GM18858 (cell line): Measurements from ENCODE around the gene GRIK4.

ENCODE experiments used
- ATAC-seq: cut with Tn5 transposase; IDR thresholded peaks from one replicate; pipeline ENCODE4 v1.9.1; 2021; ENCODE audit not compliant: unreplicated experiment

The GRIK4 gene

DNA sequence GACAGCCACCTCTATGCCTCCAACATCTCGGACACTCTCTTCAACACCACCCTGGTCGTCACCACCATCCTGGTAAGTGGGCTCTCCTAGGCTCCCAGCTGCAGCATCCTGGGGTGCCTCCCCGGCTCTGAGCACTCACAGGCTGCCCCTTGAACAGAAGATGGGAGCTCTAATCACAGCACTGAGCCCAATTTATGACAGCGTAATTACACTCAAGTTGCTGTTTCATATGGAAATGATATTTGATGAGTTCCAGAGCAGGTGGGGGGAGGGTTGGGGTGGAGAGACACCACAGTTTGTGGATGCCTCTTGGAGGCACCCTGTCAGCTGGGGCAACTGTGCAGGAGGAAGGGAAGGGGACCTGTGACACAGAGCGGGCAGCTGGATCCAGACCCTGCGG is 387.0 kb downstream of the GRIK4 start:
- ATAC-seq: no peak

DNA sequence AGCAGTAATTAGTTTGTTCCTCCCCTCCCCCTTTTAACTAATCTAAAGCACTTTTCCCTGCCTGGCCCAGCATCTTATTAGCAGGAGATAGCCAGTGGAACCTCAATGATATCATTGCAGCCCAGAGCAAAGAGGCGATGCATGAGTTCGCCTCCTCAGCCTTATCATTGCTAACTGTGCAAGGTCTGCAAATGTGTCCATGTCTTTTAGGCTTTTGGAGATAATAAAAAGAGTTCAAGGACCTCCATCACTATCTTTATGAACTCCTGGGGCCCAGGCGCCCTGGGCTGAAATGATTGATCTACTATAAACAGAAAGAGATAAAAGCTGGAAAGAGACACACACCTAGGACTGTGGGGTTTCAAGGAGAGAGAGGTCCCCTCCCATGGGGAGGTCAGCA is 388.2 kb downstream of the GRIK4 start:
- ATAC-seq: no peak

DNA sequence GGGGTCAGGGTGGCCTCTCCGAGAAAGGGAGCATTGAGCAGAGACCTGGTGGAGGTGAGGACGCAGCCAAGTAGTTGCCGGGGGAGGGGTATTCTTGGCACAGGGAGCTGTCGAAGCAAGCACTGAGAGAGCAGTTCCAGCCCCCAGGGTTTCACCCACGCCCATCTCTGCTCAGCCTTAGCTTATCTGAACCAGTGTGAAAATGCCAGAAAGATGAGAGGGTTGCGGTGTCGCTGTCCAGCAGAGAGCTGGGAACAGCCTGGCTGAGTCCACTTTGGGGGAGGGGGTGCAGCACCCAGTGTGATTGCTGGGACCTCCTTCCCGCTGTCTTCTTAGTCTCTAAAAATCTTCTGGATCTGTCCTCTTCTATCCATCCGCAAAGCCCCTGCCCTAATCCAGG is 389.1 kb downstream of the GRIK4 start:
- no peak for ATAC-seq

DNA sequence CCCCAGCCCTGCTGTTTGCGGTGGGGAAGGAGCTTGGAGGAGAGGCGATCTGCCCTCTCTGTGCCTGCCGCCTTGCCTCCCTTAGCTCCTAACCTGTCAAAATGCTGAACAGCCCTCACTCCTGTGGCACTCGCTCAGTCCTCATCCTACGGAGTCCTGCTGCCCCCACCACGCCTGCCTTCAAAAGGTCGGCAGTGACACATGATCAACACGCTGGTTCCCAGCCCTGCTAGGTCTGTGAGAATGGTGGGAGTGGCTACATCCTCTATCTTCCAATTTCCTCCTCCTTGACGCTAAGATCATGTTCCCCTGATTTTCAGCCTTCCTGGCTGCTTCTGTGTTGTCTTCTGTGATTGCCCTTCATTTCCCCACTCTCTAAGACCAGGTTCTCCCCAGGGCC is 392.1 kb downstream of the GRIK4 start:
- no peak for ATAC-seq

DNA sequence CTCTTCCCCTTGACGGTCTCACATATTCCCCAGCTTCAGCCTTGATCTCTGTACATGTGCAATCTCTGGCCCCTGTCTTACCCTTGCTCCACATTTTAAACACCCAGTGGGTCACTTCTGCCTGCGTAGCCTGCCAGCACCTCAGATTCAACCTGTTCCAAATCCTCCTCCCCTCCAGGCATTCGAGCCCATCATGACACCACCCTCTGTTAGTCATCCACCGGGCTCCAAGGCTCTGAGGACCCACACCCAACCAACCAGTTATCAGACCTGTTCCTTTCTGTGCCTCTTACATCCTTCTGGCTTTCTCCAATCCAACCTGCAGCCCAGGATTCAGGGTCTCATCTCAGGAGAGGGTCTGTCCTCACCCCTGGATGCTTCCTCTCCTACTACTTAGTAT is 392.6 kb downstream of the GRIK4 start:
- no peak for ATAC-seq

DNA sequence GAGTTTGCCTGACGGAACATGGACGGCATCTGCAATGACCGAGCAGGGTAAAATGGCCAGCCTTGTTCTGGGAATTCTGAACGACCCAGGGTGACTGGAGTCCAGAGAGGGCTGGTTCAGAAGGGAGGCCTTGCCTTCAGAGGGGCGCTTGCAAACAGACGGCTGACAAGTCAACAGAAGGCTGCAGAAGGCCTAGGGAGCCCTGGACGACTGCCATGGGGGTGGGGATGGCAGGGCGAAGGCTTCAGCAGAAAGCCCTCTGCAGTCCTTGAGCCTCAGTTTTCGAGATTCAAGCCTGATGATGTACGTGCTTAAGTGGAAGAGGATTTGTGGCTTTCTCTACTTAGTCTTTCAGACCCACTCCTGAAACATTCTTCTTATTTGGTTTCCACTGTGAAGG is 395.2 kb downstream of the GRIK4 start:
- no peak for ATAC-seq

DNA sequence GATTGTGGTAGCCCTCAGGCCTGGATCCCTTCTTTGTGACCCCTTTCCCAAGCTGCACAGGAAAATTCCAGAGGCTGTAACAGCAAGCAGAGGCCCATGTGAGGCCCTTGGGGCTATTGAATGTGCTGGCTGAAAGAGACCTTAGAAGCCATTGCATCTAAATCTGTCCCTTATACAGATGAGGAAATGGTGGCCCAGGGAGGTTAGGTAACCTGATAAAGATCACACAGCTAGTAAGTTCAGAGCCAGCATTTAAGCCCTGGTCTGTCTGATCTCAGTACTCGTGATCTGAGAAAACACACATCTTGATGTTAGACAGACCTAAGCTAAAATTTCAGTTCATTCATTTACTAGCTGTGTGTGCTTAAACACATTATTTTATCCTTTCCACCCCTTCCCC is 396.4 kb downstream of the GRIK4 start:
- ATAC-seq: no peak

DNA sequence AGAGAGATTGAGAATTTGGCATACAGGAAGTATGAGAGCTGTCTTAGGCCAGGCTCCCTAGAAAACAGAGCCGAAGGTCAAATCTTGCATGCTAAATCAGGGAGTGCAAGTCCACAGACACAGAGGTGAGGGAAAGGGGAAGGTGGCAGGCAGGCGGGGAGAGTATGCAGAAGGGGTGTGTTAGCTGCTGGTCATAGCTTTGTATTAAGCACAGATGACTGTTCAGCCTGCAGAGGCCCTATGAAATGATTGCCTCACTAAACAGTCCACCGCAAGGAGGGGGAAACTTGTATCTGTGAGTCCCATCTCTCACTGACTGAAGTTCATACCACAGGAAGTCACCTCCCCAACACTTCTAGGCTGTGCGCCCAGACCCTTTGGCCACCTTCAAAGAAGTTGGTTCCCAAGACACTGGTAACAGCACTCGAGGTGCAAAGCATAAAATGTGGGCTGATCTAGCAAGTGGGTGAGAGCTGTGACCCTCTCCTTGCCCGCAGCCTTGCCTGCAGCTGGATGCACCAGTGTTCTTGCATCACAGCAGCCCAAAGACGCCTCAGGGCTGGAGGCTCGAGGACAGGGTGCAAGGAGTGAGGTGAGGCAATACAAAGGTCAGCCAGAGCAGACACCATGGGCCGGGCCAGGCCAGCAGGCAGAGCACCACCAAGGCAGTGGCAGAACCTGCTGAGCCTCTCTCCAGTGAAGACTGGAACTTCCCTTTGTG is 397.1 kb downstream of the GRIK4 start:
- ATAC-seq: no peak

DNA sequence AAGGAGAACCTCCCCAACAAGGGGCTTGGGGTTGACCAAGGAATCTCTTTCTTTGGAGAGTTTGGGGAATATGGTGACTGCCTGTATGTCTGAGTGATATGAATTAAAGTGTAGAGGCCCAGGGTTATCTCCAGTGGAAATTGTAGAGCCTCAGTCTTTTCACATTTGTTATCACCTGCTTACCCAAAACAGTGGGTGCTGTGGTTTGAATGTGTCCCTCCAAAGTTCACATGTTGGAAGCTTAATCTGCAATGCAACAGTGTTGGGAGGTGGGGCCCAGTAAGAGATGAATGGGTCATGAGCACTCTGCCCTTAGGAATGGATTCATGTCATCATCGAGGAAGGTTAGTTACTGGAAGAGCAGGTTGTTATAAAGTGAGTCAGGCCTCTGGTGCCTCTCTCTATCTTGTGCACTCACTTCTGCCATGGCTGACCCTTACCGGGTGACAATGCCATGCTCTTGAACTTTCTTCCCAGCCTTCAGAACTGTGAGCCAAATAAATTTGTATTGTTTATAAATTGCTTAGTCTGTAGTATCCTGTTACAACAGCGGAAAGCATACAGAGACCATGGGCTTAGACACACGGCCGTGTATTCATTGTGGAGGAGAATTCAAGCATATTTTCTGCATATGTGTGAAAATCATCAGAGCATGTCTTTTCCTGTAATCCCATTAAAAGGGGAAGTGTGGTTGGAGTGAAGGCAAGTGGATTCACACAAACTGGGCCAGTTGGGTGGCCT is 398.3 kb downstream of the GRIK4 start:
- ATAC-seq: no peak

DNA sequence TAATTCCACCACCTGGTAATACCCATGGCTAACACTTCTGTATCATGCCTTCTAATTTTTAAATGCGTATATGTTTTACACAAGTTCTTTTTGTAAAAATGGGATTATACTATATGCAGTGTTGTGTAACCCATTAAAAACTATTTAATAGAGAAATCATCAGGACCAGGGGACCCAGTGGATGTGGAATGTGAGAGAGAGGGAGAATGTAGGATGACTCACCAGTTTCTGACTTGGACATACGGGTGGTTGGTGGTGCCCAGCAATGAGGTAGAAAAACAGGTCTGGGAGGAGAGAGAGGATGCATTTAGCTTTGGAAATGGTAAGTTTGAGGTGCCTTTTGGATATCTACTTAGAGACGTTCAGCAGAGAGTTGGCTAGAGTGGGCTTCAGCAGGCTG is 400.4 kb downstream of the GRIK4 start:
- ATAC-seq: no peak

DNA sequence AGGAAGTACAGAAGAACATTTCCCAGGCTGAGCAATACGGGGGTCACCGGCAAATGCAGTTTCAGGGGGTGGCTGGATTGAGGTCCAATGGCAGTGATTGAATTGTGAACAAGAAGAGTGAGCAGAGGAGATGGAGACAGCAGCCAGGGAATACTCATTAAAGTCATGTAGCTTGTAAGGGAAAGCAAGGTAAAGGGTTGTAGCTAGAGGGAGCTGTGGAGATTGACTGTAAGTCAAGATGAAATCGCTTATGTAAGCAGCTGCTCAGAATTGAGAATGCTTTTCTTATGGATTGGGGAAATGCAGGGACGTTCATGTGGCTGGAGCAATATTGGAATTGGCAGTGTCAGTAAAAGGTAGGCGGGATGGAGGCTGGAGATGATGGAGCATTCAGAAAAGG is 401.0 kb downstream of the GRIK4 start:
- no peak for ATAC-seq

DNA sequence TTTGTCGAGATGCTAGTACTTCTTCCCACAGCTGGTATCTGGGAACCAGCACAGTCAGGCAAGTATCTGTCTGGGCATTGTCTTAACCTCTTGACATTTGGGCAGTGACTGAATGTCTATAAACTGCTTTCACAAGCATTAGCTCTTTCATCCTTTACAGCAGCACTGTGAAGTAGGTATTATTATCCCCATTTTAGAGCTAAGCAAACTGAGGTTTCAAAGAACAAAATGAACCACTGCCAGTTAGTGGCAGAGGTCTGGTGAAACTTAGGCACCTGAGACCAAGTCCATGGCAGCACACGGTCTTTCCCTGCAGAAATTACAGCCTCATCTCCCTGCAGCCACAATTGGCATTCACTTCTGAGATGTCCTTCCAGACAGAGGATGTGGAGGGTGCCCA is 401.4 kb downstream of the GRIK4 start:
- no peak for ATAC-seq

DNA sequence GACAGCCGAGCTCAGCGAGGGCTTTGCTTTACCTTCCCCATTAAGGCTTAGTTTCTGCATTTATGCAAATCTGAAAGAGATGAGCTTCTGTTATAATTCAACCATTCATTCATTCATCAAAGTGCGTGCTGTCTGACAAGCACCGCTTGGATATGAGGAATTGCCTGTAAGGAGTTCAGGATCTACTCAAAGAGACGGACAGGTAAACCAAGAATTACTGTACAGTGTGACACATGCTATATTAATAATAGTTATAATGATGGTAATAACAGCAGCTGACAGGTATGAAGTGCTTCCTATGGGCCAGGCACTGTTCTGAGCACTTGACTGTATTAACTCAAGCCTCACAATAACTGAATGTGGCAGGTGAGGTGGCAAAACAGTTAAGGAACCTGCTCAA is 402.5 kb downstream of the GRIK4 start:
- ATAC-seq: no peak

DNA sequence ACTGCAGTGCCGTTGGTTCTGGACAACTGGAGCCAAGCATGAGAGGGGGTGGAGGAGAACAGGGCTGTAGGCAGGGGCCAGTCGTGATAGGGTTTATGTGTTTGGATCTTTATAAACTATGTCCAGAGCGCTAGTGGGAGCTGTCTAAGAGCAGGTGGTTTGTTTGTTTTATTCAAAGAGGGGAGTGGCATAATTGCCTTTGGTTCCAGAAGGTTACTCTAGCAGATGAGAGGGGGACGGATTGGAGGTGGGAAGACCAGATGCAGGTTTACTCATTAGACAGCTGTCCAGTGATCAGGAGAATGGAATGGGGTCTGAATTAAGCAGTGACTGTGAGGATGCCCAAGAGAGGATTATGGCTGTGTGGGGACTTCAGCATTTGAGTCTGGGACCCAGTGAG is 403.1 kb downstream of the GRIK4 start:
- no peak for ATAC-seq

DNA sequence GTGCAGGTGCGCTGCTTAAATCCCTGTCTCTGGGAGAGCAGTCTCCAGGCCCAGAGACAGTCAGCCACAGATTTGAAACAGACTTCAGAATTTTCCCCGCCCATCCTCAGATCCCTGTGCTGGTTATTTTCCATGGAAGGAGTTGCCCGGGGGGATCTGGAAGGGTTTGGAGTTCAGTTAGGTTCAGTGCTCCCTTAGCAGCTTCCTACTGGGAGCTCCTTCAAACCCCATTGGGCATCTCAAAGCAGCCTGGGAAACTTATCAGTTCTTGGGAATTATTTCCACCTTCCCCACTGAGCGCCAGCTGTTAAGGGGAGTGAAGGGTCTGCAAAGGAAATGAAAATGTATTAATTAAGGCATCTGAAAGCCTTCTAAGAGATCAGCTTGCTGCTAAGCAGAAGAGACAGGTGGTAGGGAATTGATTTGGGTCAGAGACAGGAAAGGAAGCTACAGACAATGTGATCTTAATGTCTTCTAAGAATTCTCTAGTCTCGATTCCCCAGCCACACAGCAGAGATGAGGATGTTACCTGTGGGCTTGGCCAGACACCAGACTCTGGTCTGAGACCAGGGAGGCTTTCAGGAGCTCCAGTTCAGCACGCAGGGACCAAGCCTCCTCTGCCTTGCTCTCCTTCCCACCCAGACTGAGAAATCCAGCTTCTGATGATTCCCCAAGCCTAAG is 406.2 kb downstream of the GRIK4 start:
- ATAC-seq: no peak

DNA sequence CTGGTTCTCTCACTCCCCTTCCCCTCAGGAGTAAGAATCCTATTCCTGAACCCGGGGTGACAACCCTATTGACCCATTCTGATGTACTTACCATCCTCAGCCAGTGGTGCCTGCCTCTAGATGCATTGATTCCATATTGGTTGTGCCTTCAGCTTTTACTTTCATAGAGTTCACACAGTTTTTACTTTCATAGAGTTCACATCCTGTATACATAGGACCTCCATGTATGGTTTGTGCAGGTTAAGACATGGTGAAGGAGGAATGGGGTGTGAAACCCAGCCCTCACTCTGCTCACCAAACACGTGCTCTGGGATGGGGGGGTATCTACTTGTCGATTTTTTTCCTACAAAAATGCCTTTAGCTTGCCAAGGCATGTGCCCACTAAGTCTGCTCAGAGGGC is 406.7 kb downstream of the GRIK4 start:
- ATAC-seq: no peak

DNA sequence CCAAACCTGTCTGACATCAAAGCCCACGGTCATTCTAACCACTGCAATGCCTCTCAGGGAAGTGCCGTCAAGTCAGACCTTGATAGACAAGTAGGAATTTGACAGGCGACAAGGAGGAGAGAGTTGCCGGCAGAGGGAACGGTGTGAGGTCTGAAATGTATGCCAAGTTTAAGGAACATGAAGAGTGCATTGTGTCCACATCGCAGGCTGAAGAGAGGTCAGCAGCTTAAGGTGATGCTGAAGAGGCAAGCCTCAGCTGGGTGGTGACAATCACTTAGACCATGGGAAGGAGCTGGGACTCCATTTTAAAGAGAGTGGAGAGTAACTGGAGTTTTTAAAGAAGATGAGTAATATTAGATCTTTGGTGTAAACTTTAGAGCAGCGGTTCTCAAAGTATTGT is 407.5 kb downstream of the GRIK4 start:
- ATAC-seq: no peak

DNA sequence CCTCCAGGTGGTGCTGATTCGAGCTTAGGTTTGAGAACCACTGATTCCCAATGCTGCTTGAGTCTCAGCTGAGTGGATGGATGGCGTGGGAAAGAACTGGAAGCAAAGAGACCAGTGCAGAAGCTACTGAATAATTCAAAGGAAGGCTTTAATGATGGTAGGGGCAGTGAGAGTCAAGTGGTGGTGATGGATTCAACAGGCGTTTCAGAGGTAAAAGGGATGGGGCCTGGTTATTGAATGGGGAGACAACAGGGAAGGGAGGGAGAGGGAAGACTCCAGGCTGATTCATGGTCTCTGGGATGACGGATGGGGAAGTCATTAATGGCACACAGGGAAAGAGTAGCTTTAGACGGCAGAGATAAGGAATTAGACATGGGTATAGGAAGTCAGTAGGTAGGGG is 408.0 kb downstream of the GRIK4 start:
- no peak for ATAC-seq

DNA sequence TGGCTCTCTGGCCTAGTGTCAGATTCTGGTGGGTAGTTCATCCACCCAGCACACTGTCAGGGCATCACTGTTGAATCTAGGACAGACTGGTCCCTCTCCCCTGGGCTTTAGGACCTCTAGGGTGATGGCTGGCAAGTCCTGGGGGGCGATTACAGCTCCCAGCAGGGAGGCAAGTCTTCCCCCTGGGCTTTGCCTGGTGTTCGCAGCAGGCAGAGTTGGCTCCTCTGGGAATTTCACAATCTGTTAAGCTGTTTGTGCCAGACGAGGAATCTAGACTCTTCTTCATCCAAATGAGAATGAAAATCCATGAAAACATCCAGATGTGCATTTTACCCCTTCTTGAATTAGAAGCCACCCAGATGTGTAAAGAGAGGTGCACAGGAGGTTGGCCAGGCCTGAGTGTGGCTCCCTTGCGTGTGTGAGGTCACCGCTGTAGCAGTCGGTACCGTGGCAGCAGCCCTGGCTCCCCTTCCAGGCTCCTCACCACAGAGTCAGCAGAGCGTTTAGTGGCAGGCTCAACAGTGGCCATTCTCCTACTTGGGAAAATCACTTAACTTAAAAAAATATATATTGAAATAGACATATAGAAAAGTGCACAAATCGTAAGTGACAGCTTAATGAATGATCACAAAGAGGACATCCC is 412.4 kb downstream of the GRIK4 start:
- ATAC-seq: no peak

DNA sequence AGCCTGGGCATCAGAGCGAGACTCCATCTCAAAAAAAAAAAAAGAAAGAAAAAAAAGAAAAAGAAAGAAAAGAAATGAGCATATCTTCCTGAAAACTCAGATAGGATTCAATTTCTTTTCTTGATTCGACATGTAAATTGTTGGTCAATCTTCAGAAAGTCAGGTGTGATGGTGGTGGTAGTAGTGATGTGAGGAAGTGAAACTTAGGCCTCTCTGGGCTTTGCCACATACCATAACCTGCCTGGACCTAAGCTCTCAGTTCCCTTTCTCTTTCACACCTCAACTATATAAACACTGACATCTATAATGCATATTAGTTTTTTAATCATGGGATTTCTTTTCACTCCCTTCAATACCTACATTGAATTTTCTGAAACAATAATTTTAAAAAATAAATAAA is 414.4 kb downstream of the GRIK4 start:
- peak; percentile 98 for ATAC-seq

DNA sequence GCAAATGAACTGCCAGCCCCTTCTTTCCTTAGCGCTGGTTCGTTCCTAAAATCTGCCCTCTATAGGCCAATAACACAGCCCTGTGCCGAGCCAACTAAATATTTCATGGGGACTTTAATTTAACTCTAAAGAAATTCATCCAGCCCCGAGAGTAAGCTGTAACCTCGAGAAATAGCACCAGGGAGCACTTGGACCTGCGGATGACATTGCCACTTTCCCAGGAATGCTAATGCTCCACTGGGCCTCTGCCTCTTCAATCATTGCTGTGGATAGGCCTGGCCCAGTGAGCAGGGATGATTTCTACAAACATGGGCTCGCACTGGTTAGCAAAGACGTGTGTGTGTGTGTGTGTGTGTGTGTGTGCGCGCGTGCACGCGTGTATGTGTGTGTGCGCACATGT is 417.1 kb downstream of the GRIK4 start:
- no peak for ATAC-seq

DNA sequence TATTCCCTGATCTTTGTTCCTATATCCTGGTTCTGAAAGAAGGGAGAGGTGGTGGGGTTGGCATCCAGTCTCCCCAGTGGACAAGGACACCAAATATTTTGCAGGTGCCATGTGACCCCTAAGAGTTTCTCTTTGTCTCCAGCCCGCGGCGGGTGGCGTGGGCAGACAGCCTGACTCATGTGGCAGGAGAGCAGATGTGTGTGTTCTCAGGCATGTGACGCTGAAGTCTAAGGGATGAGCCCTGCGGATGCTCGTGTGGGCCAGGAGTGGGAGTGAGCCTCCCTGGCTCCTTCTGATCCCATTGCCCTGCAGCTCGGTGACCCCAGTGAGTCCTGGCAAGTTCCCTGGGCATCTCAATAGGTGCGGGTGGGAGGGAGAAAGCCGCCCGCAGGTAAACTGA is 417.5 kb downstream of the GRIK4 start:
- ATAC-seq: no peak
